SK-N-SH treated with all-trans-retinoic acid at 6 μM for 48 hours (cell line): Measurements from ENCODE around the gene NUMBL.

ENCODE experiments used
- ATAC-seq: fragments of 200-7000 bp; cut with Tn5 transposase; 3 replicates; pipeline ENCODE4 v1.9.1; 2020; ENCODE audit warnings: mild to moderate bottlenecking, moderate library complexity
- ARNTL ChIP-seq: fragments of 450-650 bp; formaldehyde crosslinking; IDR thresholded peaks from 2 replicates; pipeline ENCODE4 v1.5.0; 2020; ENCODE audit warnings: low read depth, mild to moderate bottlenecking, moderate library complexity, borderline replicate concordance
- BACH2 ChIP-seq: fragments of 250-450 bp; sonication (Bioruptor Pico); IDR thresholded peaks from 2 replicates; pipeline ENCODE4 v1.9.0; 2021; ENCODE audit warnings: mild to moderate bottlenecking, borderline replicate concordance
- ESRRG ChIP-seq: fragments of 250-450 bp; sonication (Bioruptor Pico); IDR thresholded peaks from 2 replicates; pipeline ENCODE4 v1.6.1; 2021; ENCODE audit warnings: mild to moderate bottlenecking
- GLIS3 ChIP-seq: fragments of 250-450 bp; sonication (Bioruptor Pico); IDR thresholded peaks from 2 replicates; pipeline ENCODE4 v1.5.0; 2020; ENCODE audit warnings: mild to moderate bottlenecking, moderate library complexity
- ISL1 ChIP-seq: fragments of 250-450 bp; sonication (Bioruptor Pico); IDR thresholded peaks from 2 replicates; pipeline ENCODE4 v2.1.2; 2022; ENCODE audit warnings: mild to moderate bottlenecking, moderate library complexity
- PPARA ChIP-seq: fragments of 250-450 bp; sonication (Bioruptor Pico); IDR thresholded peaks from 2 replicates; pipeline ENCODE4 v1.5.0; 2020; ENCODE audit warnings: mild to moderate bottlenecking, borderline replicate concordance
- RARB ChIP-seq: fragments of 250-450 bp; sonication (Bioruptor Pico); IDR thresholded peaks from 2 replicates; pipeline ENCODE4 v1.8.0; 2021; ENCODE audit warnings: mild to moderate bottlenecking, moderate library complexity
- SNAI2 ChIP-seq: fragments of 250-450 bp; sonication (Bioruptor Pico); IDR thresholded peaks from 2 replicates; pipeline ENCODE4 v1.5.0; 2020; ENCODE audit warnings: mild to moderate bottlenecking, moderate library complexity
- TCF4 ChIP-seq: fragments of 250-450 bp; sonication (Bioruptor Pico); IDR thresholded peaks from 2 replicates; pipeline ENCODE4 v1.8.0; 2021; ENCODE audit warnings: mild to moderate bottlenecking, moderate library complexity, borderline replicate concordance
- ZC3H10 ChIP-seq: fragments of 250-450 bp; sonication (Bioruptor Pico); IDR thresholded peaks from 2 replicates; pipeline ENCODE4 v1.5.1; 2021; ENCODE audit warnings: mild to moderate bottlenecking, moderate library complexity
- ZFP3 ChIP-seq: fragments of 250-450 bp; sonication (Bioruptor Pico); IDR thresholded peaks from 2 replicates; pipeline ENCODE4 v1.5.0; 2020; ENCODE audit warnings: mild to moderate bottlenecking, moderate library complexity
- ZFP30 ChIP-seq: fragments of 450-650 bp; formaldehyde crosslinking; IDR thresholded peaks from 2 replicates; pipeline ENCODE4 v1.5.0; 2022; ENCODE audit warnings: mild to moderate bottlenecking, moderate library complexity
- ZNF565 ChIP-seq: fragments of 450-650 bp; formaldehyde crosslinking; conservative IDR thresholded peaks from 2 replicates; pipeline ENCODE4 v1.5.0; 2020; ENCODE audit warnings: low read depth, mild to moderate bottlenecking, moderate library complexity
- ZNF8 ChIP-seq: fragments of 450-650 bp; formaldehyde crosslinking; IDR thresholded peaks from 2 replicates; pipeline ENCODE4 v1.5.0; 2020; ENCODE audit warnings: mild to moderate bottlenecking, moderate library complexity
- TF ChIP-seq, protein P1 (sequence below): fragments of 250-450 bp; sonication (Bioruptor Pico); IDR thresholded peaks from 2 replicates; pipeline ENCODE4 v1.8.0; 2020; ENCODE audit warnings: mild to moderate bottlenecking, moderate library complexity, borderline replicate concordance
- TF ChIP-seq, protein P2 (sequence below): fragments of 250-450 bp; sonication (Bioruptor Pico); IDR thresholded peaks from 2 replicates; pipeline ENCODE4 v1.8.0; 2021; ENCODE audit warnings: low read depth, mild to moderate bottlenecking, moderate library complexity, borderline replicate concordance
- TF ChIP-seq, protein P3 (sequence below): fragments of 250-450 bp; sonication (Bioruptor Pico); IDR thresholded peaks from 2 replicates; pipeline ENCODE4 v1.5.1; 2021; ENCODE audit warnings: mild to moderate bottlenecking, moderate library complexity
- TF ChIP-seq, protein P4 (sequence below): fragments of 250-450 bp; sonication (Bioruptor Pico); IDR thresholded peaks from 2 replicates; pipeline ENCODE4 v1.5.1; 2020; ENCODE audit warnings: low read depth, mild to moderate bottlenecking, moderate library complexity
- TF ChIP-seq, protein P5 (sequence below): fragments of 250-450 bp; sonication (Bioruptor Pico); IDR thresholded peaks from 2 replicates; pipeline ENCODE4 v1.5.0; 2020; ENCODE audit warnings: mild to moderate bottlenecking, moderate library complexity

Gene NUMBL

DNA sequence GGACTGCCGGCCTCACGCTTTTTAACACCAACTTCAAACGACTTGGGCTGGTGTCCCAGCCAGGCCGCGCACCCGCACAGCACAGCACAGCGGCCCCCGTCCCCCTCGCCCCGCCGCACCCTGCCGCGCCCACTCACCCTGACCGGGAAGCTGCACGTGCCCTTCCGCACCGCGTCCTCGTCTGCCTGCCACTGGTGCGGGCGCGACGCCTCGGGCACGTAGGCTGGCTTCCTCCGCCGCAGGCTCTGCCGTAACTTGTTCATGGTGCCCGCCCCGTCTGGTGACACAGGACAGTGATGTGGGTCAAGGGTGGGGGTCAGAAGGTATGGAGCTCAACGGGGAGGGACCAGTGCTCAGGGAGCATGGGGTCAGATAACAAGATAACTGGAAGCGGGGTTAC lies 6.2 kb downstream of the NUMBL start (continued):
- TF ChIP-seq, protein P1, sequence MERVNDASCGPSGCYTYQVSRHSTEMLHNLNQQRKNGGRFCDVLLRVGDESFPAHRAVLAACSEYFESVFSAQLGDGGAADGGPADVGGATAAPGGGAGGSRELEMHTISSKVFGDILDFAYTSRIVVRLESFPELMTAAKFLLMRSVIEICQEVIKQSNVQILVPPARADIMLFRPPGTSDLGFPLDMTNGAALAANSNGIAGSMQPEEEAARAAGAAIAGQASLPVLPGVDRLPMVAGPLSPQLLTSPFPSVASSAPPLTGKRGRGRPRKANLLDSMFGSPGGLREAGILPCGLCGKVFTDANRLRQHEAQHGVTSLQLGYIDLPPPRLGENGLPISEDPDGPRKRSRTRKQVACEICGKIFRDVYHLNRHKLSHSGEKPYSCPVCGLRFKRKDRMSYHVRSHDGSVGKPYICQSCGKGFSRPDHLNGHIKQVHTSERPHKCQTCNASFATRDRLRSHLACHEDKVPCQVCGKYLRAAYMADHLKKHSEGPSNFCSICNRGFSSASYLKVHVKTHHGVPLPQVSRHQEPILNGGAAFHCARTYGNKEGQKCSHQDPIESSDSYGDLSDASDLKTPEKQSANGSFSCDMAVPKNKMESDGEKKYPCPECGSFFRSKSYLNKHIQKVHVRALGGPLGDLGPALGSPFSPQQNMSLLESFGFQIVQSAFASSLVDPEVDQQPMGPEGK (CRISPR knock-in tag) = no peak
- TF ChIP-seq, all 23 proteins: peak for 0

DNA sequence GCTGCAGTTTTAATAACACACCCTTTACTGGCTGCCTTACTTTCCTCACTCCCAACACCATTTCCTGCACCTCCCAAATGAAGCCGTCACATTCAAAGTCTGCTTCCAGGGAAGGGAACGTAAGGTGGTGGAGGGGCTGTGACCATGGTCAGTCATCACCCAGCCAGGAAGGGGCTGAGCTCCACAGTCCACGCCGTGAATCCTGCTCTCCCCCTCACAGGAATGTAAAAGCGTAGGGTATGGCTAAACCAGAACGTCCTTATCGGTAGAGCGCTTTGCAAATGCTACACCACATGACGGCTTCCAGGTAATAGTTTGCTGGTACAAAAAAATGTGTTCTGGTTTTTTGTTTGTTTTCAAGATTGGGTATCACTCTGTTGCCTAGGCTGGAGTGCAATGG lies 7.0 kb downstream of the NUMBL start:
- TF ChIP-seq, protein P1 (CRISPR knock-in tag) = no peak
- TF ChIP-seq ESRRG (CRISPR knock-in tag) (no peak), RARB (CRISPR knock-in tag) (no peak), BACH2 (CRISPR knock-in tag) (no peak)
- ATAC-seq = no peak

DNA sequence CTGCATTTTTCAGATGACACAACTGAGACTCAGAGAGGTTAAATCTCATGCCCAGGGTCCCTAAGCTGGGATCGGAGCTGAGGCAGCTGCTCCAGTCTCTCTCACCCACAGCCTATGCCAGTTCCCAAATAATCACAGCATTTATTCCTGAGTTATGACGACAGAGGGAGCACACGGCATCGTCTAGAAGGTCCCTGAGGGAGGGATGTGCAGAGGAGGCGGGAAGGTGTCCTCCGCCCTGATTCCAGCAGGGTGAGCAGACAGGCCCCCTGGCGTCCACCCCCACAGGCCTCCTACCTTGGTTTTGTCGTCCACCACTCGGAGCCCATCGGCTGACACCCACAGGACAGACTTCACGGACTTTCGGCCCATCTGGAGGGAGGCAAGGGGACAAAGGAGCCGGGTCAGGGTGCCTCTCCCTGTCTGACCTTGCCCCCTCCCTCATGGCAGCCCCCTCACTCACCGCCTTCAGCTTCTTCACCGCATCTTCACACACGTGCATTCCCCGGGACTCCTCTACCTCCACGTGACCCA lies 8.0 kb downstream of the NUMBL start:
- TF ChIP-seq PPARA = no peak
- no peak for TF ChIP-seq ARNTL (CRISPR knock-in tag)
- TF ChIP-seq, protein P2, sequence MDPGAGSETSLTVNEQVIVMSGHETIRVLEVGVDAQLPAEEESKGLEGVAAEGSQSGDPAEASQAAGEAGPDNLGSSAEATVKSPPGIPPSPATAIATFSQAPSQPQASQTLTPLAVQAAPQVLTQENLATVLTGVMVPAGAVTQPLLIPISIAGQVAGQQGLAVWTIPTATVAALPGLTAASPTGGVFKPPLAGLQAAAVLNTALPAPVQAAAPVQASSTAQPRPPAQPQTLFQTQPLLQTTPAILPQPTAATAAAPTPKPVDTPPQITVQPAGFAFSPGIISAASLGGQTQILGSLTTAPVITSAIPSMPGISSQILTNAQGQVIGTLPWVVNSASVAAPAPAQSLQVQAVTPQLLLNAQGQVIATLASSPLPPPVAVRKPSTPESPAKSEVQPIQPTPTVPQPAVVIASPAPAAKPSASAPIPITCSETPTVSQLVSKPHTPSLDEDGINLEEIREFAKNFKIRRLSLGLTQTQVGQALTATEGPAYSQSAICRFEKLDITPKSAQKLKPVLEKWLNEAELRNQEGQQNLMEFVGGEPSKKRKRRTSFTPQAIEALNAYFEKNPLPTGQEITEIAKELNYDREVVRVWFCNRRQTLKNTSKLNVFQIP (CRISPR knock-in tag) = no peak
- TF ChIP-seq, protein P3, sequence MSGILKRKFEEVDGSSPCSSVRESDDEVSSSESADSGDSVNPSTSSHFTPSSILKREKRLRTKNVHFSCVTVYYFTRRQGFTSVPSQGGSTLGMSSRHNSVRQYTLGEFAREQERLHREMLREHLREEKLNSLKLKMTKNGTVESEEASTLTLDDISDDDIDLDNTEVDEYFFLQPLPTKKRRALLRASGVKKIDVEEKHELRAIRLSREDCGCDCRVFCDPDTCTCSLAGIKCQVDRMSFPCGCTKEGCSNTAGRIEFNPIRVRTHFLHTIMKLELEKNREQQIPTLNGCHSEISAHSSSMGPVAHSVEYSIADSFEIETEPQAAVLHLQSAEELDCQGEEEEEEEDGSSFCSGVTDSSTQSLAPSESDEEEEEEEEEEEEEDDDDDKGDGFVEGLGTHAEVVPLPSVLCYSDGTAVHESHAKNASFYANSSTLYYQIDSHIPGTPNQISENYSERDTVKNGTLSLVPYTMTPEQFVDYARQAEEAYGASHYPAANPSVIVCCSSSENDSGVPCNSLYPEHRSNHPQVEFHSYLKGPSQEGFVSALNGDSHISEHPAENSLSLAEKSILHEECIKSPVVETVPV (CRISPR knock-in tag) = no peak
- TF ChIP-seq ZC3H10 = no peak
- no peak for TF ChIP-seq ESRRG (CRISPR knock-in tag)
- no peak for TF ChIP-seq ZFP3
- no peak for TF ChIP-seq SNAI2 (CRISPR knock-in tag)
- ATAC-seq = no peak

DNA sequence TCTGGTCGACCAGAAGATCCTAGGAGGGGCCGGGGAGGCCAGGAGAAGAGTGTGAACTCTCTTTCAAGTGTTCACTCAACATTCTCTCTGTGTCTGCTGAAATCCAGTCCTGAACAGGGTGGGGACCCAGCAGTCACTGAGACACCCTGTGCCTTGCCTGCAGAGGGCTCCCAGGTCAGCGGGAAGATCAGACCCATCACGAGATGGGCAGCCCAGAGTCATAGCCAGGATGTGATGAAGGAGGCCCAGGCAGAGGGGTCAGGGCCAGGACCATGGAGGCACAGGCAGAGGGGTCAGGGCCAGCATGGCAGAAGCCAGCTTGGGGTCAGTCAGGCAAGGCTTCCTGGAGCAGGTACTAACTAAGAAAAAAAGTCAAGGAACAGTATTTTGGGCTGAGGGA lies 9.4 kb downstream of the NUMBL start:
- TF ChIP-seq, protein P4, sequence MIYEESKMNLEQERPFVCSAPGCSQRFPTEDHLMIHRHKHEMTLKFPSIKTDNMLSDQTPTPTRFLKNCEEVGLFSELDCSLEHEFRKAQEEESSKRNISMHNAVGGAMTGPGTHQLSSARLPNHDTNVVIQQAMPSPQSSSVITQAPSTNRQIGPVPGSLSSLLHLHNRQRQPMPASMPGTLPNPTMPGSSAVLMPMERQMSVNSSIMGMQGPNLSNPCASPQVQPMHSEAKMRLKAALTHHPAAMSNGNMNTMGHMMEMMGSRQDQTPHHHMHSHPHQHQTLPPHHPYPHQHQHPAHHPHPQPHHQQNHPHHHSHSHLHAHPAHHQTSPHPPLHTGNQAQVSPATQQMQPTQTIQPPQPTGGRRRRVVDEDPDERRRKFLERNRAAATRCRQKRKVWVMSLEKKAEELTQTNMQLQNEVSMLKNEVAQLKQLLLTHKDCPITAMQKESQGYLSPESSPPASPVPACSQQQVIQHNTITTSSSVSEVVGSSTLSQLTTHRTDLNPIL = no peak
- TF ChIP-seq ZNF8 (CRISPR knock-in tag) (no peak), TCF4 (CRISPR knock-in tag) (no peak), ESRRG (CRISPR knock-in tag) (no peak), SNAI2 (CRISPR knock-in tag) (no peak)
- TF ChIP-seq, protein P2 (CRISPR knock-in tag) = no peak
- no peak for ATAC-seq

DNA sequence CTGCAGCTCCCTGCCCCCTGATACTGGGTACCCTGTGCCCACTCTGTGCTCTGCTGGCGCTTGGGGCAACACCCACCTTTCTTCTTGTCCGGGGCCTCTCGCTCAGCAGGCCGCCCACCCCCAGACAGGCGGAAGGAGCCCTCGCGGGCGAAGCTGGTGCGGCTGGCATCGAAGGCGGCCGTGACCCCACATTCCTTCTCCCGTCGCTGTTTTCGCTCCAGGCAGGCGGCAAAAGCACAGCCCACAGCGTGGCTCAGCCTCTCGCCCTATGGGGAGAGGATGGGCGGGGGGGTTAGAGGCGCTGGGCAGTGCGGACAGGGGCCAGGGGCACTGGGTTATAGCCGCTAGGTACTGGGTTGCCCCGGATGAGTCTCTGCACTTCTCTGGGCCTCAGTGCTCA lies 13.3 kb downstream of the NUMBL start:
- ATAC-seq = no peak
- TF ChIP-seq ESRRG (CRISPR knock-in tag) = no peak
- no peak for TF ChIP-seq RARB (CRISPR knock-in tag)
- TF ChIP-seq ZNF565 (CRISPR knock-in tag) = no peak
- TF ChIP-seq ZNF8 (CRISPR knock-in tag) = no peak
- no peak for TF ChIP-seq ISL1 (CRISPR knock-in tag)
- TF ChIP-seq GLIS3 (CRISPR knock-in tag) = no peak
- no peak for TF ChIP-seq ZFP30 (CRISPR knock-in tag)
- TF ChIP-seq, protein P1 (CRISPR knock-in tag) = no peak
- TF ChIP-seq, protein P5, sequence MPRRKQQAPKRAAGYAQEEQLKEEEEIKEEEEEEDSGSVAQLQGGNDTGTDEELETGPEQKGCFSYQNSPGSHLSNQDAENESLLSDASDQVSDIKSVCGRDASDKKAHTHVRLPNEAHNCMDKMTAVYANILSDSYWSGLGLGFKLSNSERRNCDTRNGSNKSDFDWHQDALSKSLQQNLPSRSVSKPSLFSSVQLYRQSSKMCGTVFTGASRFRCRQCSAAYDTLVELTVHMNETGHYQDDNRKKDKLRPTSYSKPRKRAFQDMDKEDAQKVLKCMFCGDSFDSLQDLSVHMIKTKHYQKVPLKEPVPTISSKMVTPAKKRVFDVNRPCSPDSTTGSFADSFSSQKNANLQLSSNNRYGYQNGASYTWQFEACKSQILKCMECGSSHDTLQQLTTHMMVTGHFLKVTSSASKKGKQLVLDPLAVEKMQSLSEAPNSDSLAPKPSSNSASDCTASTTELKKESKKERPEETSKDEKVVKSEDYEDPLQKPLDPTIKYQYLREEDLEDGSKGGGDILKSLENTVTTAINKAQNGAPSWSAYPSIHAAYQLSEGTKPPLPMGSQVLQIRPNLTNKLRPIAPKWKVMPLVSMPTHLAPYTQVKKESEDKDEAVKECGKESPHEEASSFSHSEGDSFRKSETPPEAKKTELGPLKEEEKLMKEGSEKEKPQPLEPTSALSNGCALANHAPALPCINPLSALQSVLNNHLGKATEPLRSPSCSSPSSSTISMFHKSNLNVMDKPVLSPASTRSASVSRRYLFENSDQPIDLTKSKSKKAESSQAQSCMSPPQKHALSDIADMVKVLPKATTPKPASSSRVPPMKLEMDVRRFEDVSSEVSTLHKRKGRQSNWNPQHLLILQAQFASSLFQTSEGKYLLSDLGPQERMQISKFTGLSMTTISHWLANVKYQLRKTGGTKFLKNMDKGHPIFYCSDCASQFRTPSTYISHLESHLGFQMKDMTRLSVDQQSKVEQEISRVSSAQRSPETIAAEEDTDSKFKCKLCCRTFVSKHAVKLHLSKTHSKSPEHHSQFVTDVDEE (CRISPR knock-in tag) = no peak
- TF ChIP-seq PPARA = no peak
